HEK293 (cell line): ENCODE data around the gene HDDC3.

ENCODE experiments used
- ZNF155 ChIP-seq: fragments of 450-650 bp; formaldehyde crosslinking; IDR thresholded peaks from 2 replicates; pipeline ENCODE4 v1.5.1; 2016; ENCODE audit warnings: missing biosample characterization, missing genetic modification characterization
- ZNF274 ChIP-seq, 2 experiments: fragments of 200-500 bp in 1 of 2; fragments of 450-650 bp in 1 of 2; sonication (Bioruptor generic) in 1 of 2; formaldehyde crosslinking in 1 of 2; IDR thresholded peaks; 2 replicates each; pipeline versions ENCODE4 v1.5.1 to v1.6.1; 2014 to 2016; ENCODE audit warnings: borderline replicate concordance in 1 of 2, inconsistent platforms in 1 of 2, low read length in 1 of 2, missing biosample characterization in 1 of 2, missing genetic modification characterization in 1 of 2
- ZNF350 ChIP-seq: fragments of 450-650 bp; formaldehyde crosslinking; IDR thresholded peaks from 2 replicates; pipeline ENCODE4 v1.5.0; 2017; ENCODE audit warnings: missing biosample characterization, mild to moderate bottlenecking, missing genetic modification characterization
- ZNF354C ChIP-seq: fragments of 450-650 bp; formaldehyde crosslinking; IDR thresholded peaks from 2 replicates; pipeline ENCODE4 v1.5.1; 2016; ENCODE audit warnings: missing biosample characterization, missing genetic modification characterization, low read depth, borderline replicate concordance
- ZNF48 ChIP-seq: fragments of 450-650 bp; formaldehyde crosslinking; IDR thresholded peaks from 2 replicates; pipeline ENCODE4 v1.5.1; 2016; ENCODE audit warnings: missing biosample characterization, missing genetic modification characterization
- ZNF558 ChIP-seq: fragments of 450-650 bp; formaldehyde crosslinking; IDR thresholded peaks from 2 replicates; pipeline ENCODE4 v1.5.1; 2016; ENCODE audit warnings: missing biosample characterization, missing genetic modification characterization
- ZNF785 ChIP-seq: fragments of 450-650 bp; formaldehyde crosslinking; IDR thresholded peaks from 2 replicates; pipeline ENCODE4 v1.5.1; 2016; ENCODE audit warnings: missing biosample characterization, missing genetic modification characterization
- TF ChIP-seq, protein P1 (sequence below): fragments of 450-650 bp; formaldehyde crosslinking; IDR thresholded peaks from 2 replicates; pipeline ENCODE4 v1.5.1; 2016; ENCODE audit warnings: missing biosample characterization, missing genetic modification characterization
- TF ChIP-seq, protein P2 (sequence below): fragments of 450-650 bp; formaldehyde crosslinking; IDR thresholded peaks from 2 replicates; pipeline ENCODE4 v1.5.1; 2017; ENCODE audit warnings: missing biosample characterization, missing genetic modification characterization
- TF ChIP-seq, protein P3 (sequence below): fragments of 450-650 bp; formaldehyde crosslinking; IDR thresholded peaks from 2 replicates; pipeline ENCODE4 v1.5.1; 2016; ENCODE audit warnings: missing biosample characterization, missing genetic modification characterization
- TF ChIP-seq, protein P4 (sequence below): fragments of 450-650 bp; formaldehyde crosslinking; IDR thresholded peaks from 2 replicates; pipeline ENCODE4 v1.5.1; 2016; ENCODE audit warnings: missing biosample characterization, missing genetic modification characterization
- TF ChIP-seq, protein P5 (sequence below): fragments of 450-650 bp; formaldehyde crosslinking; IDR thresholded peaks from 2 replicates; pipeline ENCODE4 v1.5.1; 2016; ENCODE audit warnings: missing biosample characterization, missing genetic modification characterization
- TF ChIP-seq, protein P6 (sequence below): fragments of 450-650 bp; formaldehyde crosslinking; IDR thresholded peaks from 2 replicates; pipeline ENCODE4 v1.5.1; 2016; ENCODE audit warnings: missing biosample characterization, missing genetic modification characterization

DNA sequence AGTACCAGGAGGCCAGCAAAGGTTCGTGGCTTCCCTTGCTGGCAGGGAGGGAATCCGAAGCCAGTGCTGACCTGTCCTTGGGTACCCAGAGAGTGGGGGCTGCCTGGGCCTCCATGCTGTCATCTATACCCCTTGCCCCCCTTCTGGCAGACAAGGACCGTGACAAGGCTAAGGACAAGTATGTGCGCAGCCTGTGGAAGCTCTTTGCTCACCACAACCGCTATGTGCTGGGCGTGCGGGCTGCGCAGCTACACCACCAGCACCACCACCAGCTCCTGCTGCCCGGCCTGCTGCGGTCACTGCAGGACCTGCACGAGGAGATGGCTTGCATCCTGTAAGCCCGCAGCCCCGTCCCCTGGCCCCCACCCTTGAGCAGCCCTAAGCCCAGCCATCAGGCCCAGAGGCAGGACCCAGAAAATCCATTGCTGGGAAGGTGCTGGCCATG, 45.3 kb downstream of the HDDC3 start:
- TF ChIP-seq, protein P1, sequence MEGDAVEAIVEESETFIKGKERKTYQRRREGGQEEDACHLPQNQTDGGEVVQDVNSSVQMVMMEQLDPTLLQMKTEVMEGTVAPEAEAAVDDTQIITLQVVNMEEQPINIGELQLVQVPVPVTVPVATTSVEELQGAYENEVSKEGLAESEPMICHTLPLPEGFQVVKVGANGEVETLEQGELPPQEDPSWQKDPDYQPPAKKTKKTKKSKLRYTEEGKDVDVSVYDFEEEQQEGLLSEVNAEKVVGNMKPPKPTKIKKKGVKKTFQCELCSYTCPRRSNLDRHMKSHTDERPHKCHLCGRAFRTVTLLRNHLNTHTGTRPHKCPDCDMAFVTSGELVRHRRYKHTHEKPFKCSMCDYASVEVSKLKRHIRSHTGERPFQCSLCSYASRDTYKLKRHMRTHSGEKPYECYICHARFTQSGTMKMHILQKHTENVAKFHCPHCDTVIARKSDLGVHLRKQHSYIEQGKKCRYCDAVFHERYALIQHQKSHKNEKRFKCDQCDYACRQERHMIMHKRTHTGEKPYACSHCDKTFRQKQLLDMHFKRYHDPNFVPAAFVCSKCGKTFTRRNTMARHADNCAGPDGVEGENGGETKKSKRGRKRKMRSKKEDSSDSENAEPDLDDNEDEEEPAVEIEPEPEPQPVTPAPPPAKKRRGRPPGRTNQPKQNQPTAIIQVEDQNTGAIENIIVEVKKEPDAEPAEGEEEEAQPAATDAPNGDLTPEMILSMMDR (tag by site-specific recombination) = no peak
- TF ChIP-seq, protein P2, sequence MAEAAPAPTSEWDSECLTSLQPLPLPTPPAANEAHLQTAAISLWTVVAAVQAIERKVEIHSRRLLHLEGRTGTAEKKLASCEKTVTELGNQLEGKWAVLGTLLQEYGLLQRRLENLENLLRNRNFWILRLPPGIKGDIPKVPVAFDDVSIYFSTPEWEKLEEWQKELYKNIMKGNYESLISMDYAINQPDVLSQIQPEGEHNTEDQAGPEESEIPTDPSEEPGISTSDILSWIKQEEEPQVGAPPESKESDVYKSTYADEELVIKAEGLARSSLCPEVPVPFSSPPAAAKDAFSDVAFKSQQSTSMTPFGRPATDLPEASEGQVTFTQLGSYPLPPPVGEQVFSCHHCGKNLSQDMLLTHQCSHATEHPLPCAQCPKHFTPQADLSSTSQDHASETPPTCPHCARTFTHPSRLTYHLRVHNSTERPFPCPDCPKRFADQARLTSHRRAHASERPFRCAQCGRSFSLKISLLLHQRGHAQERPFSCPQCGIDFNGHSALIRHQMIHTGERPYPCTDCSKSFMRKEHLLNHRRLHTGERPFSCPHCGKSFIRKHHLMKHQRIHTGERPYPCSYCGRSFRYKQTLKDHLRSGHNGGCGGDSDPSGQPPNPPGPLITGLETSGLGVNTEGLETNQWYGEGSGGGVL (tag by site-specific recombination) = no peak
- TF ChIP-seq ZNF785 = no peak
- no peak for TF ChIP-seq ZNF354C (tag by site-specific recombination)
- TF ChIP-seq ZNF558 (tag by site-specific recombination) = no peak
- no peak for TF ChIP-seq ZNF274 (IDR thresholded peaks at IDR 0.05; ENCODE audit: low read length)
- TF ChIP-seq ZNF274 (tag by site-specific recombination; IDR thresholded peaks at IDR 0.05; ENCODE audit: borderline replicate concordance) = no peak
- no peak for TF ChIP-seq ZNF155 (tag by site-specific recombination)
- TF ChIP-seq, protein P3, sequence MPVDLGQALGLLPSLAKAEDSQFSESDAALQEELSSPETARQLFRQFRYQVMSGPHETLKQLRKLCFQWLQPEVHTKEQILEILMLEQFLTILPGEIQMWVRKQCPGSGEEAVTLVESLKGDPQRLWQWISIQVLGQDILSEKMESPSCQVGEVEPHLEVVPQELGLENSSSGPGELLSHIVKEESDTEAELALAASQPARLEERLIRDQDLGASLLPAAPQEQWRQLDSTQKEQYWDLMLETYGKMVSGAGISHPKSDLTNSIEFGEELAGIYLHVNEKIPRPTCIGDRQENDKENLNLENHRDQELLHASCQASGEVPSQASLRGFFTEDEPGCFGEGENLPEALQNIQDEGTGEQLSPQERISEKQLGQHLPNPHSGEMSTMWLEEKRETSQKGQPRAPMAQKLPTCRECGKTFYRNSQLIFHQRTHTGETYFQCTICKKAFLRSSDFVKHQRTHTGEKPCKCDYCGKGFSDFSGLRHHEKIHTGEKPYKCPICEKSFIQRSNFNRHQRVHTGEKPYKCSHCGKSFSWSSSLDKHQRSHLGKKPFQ = no peak
- TF ChIP-seq, protein P4, sequence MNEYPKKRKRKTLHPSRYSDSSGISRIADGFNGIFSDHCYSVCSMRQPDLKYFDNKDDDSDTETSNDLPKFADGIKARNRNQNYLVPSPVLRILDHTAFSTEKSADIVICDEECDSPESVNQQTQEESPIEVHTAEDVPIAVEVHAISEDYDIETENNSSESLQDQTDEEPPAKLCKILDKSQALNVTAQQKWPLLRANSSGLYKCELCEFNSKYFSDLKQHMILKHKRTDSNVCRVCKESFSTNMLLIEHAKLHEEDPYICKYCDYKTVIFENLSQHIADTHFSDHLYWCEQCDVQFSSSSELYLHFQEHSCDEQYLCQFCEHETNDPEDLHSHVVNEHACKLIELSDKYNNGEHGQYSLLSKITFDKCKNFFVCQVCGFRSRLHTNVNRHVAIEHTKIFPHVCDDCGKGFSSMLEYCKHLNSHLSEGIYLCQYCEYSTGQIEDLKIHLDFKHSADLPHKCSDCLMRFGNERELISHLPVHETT (tag by site-specific recombination) = no peak
- no peak for TF ChIP-seq ZNF350
- TF ChIP-seq, protein P5, sequence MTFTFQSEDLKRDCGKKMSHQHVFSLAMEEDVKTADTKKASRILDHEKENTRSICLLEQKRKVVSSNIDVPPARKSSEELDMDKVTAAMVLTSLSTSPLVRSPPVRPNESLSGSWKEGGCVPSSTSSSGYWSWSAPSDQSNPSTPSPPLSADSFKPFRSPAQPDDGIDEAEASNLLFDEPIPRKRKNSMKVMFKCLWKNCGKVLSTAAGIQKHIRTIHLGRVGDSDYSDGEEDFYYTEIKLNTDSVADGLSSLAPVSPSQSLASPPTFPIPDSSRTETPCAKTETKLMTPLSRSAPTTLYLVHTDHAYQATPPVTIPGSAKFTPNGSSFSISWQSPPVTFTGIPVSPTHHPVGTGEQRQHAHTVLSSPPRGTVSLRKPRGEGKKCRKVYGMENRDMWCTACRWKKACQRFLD = no peak
- TF ChIP-seq, protein P6, sequence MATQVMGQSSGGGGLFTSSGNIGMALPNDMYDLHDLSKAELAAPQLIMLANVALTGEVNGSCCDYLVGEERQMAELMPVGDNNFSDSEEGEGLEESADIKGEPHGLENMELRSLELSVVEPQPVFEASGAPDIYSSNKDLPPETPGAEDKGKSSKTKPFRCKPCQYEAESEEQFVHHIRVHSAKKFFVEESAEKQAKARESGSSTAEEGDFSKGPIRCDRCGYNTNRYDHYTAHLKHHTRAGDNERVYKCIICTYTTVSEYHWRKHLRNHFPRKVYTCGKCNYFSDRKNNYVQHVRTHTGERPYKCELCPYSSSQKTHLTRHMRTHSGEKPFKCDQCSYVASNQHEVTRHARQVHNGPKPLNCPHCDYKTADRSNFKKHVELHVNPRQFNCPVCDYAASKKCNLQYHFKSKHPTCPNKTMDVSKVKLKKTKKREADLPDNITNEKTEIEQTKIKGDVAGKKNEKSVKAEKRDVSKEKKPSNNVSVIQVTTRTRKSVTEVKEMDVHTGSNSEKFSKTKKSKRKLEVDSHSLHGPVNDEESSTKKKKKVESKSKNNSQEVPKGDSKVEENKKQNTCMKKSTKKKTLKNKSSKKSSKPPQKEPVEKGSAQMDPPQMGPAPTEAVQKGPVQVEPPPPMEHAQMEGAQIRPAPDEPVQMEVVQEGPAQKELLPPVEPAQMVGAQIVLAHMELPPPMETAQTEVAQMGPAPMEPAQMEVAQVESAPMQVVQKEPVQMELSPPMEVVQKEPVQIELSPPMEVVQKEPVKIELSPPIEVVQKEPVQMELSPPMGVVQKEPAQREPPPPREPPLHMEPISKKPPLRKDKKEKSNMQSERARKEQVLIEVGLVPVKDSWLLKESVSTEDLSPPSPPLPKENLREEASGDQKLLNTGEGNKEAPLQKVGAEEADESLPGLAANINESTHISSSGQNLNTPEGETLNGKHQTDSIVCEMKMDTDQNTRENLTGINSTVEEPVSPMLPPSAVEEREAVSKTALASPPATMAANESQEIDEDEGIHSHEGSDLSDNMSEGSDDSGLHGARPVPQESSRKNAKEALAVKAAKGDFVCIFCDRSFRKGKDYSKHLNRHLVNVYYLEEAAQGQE (tag by site-specific recombination) = no peak
- TF ChIP-seq ZNF48 (tag by site-specific recombination) = no peak
